Mucosa of rectum (tissue), 2 donors: Measurements from ENCODE around the gene PTH1R.

Experiments
- H3K27ac ChIP-seq, 2 donors: one replicate each; pipeline ENCODE4 v1.7.0; 2013; ENCODE audit warnings: inconsistent platforms in 2 of 2, low read depth in 2 of 2, low read length in 2 of 2
- H3K27me3 ChIP-seq, 2 donors: one replicate each; pipeline ENCODE4 v1.7.0; 2013; ENCODE audit warnings: low read length in 2 of 2; ENCODE audit not compliant: control insufficient read depth in 2 of 2, insufficient read depth in 2 of 2
- H3K36me3 ChIP-seq, 2 donors: one replicate each; pipeline ENCODE4 v1.7.0; 2013; ENCODE audit warnings: low read length in 2 of 2; ENCODE audit not compliant: control insufficient read depth in 2 of 2, insufficient read depth in 2 of 2
- H3K4me1 ChIP-seq, 2 donors: one replicate each; pipeline ENCODE4 v1.7.0; 2013; ENCODE audit warnings: low read length in 2 of 2, mild to moderate bottlenecking in 1 of 2; ENCODE audit not compliant: control insufficient read depth in 2 of 2, insufficient read depth in 2 of 2
- H3K4me3 ChIP-seq, 2 donors: one replicate each; pipeline ENCODE4 v1.7.0; 2013; ENCODE audit warnings: low read length in 2 of 2
- H3K9ac ChIP-seq, 2 donors: one replicate each; pipeline ENCODE4 v1.7.0; 2013; ENCODE audit warnings: low read length in 2 of 2, low read depth in 1 of 2, mild to moderate bottlenecking in 1 of 2
- H3K9me3 ChIP-seq, 2 donors: one replicate each; pipeline ENCODE4 v1.7.0; 2013; ENCODE audit warnings: low read length in 2 of 2; ENCODE audit not compliant: control insufficient read depth in 2 of 2
- donor health status: healthy.
- donor health status: Normal muscosa, but diverticular disease.

The PTH1R gene

GRCh38 chr3:46934072-46934471 lies 56.6 kb downstream of the PTH1R start:
- no peaks in the 10 kb centered on the region for H3K9me3 ChIP-seq
- H3K27me3 ChIP-seq = no peaks in the 10 kb centered on the region
- no peak overlapping the region for H3K9ac ChIP-seq
- peaks cover 56 to 72% of the 10 kb centered on the region in 2 donors for H3K4me1 ChIP-seq
- peak overlapping the region in 1 of 2 donors; percentile 19 for H3K27ac ChIP-seq
- peaks cover 24 to 28% of the 10 kb centered on the region in 2 donors for H3K36me3 ChIP-seq
- H3K4me3 ChIP-seq = no peak overlapping the region

- Histone ChIP-seq H3K27me3 (no peaks in the 10 kb centered on the region), H3K36me3 (peaks cover 24 to 32% of the 10 kb centered on the region in 2 donors), H3K9me3 (no peaks in the 10 kb centered on the region), H3K4me1 (peaks cover 54 to 67% of the 10 kb centered on the region in 2 donors), H3K4me3 (no peak overlapping the region), H3K9ac (no peak overlapping the region), H3K27ac (peak overlapping the region; percentile 40 to 49)
Measured at GRCh38 chr3:46934498-46935167, 57.1 kb downstream of the PTH1R start.

GRCh38 chr3:46935168-46935858 lies 57.8 kb downstream of the PTH1R start:
- Histone ChIP-seq H3K9me3 (no peaks in the 10 kb centered on the region), H3K4me3 (no peak overlapping the region), H3K27me3 (no peaks in the 10 kb centered on the region), H3K27ac (peak overlapping the region; percentile 40 to 49), H3K36me3 (peaks cover 24 to 39% of the 10 kb centered on the region in 2 donors), H3K9ac (no peak overlapping the region), H3K4me1 (peaks cover 50 to 63% of the 10 kb centered on the region in 2 donors)

- Histone ChIP-seq H3K27me3 (no peaks in the 10 kb centered on the region), H3K36me3 (peaks cover 24 to 44% of the 10 kb centered on the region in 2 donors), H3K4me1 (peaks cover 43 to 56% of the 10 kb centered on the region in 2 donors), H3K9me3 (no peaks in the 10 kb centered on the region), H3K9ac (peak overlapping the region in 1 of 2 donors; percentile 38), H3K4me3 (no peak overlapping the region), H3K27ac (peak overlapping the region in 1 of 2 donors; percentile 18)
Measured at GRCh38 chr3:46935989-46936558, 58.6 kb downstream of the PTH1R start.

GRCh38 chr3:46936733-46937250 lies 59.3 kb downstream of the PTH1R start:
- no peak overlapping the region for H3K4me3 ChIP-seq
- peaks cover 39 to 52% of the 10 kb centered on the region in 2 donors for H3K4me1 ChIP-seq
- H3K9ac ChIP-seq = no peak overlapping the region
- H3K27ac ChIP-seq = no peak overlapping the region
- no peaks in the 10 kb centered on the region for H3K27me3 ChIP-seq
- peaks cover 24 to 44% of the 10 kb centered on the region in 2 donors for H3K36me3 ChIP-seq
- H3K9me3 ChIP-seq = no peaks in the 10 kb centered on the region

GRCh38 chr3:46938118-46938517 lies 60.6 kb downstream of the PTH1R start:
- no peak overlapping the region for H3K27ac ChIP-seq
- peaks cover 24 to 44% of the 10 kb centered on the region in 2 donors for H3K36me3 ChIP-seq
- H3K4me1 ChIP-seq = peaks cover 39 to 52% of the 10 kb centered on the region in 2 donors
- H3K4me3 ChIP-seq = no peak overlapping the region
- no peaks in the 10 kb centered on the region for H3K9me3 ChIP-seq
- no peaks in the 10 kb centered on the region for H3K27me3 ChIP-seq
- H3K9ac ChIP-seq = no peak overlapping the region

GRCh38 chr3:46939578-46940445 lies 62.3 kb downstream of the PTH1R start:
- Histone ChIP-seq H3K4me3 (no peak overlapping the region), H3K27ac (no peak overlapping the region), H3K9ac (no peak overlapping the region), H3K9me3 (no peaks in the 10 kb centered on the region), H3K27me3 (no peaks in the 10 kb centered on the region), H3K36me3 (peaks cover 24 to 44% of the 10 kb centered on the region in 2 donors), H3K4me1 (peaks cover 44 to 55% of the 10 kb centered on the region in 2 donors)

- Histone ChIP-seq H3K9ac (peak overlapping the region in 1 of 2 donors; percentile 68), H3K27ac (peak overlapping the region; percentile 88 to 90), H3K4me1 (peaks cover 56 to 61% of the 10 kb centered on the region in 2 donors), H3K27me3 (no peaks in the 10 kb centered on the region), H3K9me3 (no peaks in the 10 kb centered on the region), H3K36me3 (peaks cover 9 to 32% of the 10 kb centered on the region in 2 donors), H3K4me3 (peak overlapping the region in 1 of 2 donors; percentile 60)
Measured at GRCh38 chr3:46942076-46942475, 64.6 kb downstream of the PTH1R start.

- Histone ChIP-seq H3K9ac (peak overlapping the region; percentile 60 to 68), H3K27me3 (no peaks in the 10 kb centered on the region), H3K36me3 (peaks cover 5 to 30% of the 10 kb centered on the region in 2 donors), H3K27ac (peak overlapping the region; percentile 88 to 90), H3K4me3 (peak overlapping the region; percentile 44 to 60), H3K9me3 (no peaks in the 10 kb centered on the region), H3K4me1 (peaks cover 62 to 67% of the 10 kb centered on the region in 2 donors)
Measured at GRCh38 chr3:46942481-46943236, 65.1 kb downstream of the PTH1R start.
